ENCODE results near the gene AKAP13.
"Not testable (repeated sequence)": the region's sequence is repeated elsewhere in the genome, so short reads cannot be mapped to it uniquely, and the experiment has no call there.

Gene AKAP13

GRCh38 chr15:85412066-85412465 is 31.7 kb downstream of the AKAP13 start:
- peak; percentile 46 for DNase-seq

DNA sequence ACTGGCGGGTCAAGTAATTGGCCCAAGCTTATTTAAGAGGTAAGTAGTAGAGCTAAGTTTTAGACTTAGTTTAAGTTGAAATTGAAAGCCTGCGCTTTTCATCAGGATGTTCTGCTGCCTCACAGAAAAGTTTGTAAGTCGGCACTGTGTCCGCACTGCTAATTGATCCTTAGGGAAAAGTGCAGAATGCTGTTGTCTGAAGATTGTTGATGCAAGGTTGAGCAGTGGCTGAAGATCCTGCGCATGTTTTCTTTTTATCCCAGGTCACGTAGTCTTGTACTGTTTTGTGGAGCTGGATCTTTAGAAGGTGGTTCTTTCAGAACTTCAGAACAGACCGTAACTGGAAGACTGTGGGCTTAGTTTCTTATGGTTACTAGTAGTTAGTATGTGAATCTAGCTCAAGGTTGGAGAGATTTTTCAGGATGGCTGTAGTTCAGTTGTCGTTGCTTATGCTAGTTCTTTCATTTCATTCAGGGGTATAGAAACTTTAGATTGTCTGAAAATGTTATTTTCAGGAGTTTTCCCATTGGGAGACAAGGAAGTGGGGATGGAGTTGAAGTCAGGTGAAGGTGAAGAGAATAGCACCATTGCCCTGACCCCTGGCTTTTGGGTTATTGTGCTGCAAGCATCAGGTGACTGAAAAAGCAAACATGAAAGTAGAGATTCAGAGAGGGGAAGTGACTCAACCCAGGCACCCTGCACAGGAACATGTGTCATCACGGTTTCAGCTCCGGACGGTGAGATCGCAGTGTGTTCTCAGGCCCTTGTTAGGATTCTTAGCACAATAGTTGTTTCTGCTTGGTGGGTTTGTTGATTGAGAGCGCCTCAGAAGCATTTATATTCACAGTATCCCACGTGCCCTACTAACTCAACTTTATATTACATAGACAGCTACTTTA is 32.8 kb downstream of the AKAP13 start:
- DNase-seq, result peak; percentile 91

DNA sequence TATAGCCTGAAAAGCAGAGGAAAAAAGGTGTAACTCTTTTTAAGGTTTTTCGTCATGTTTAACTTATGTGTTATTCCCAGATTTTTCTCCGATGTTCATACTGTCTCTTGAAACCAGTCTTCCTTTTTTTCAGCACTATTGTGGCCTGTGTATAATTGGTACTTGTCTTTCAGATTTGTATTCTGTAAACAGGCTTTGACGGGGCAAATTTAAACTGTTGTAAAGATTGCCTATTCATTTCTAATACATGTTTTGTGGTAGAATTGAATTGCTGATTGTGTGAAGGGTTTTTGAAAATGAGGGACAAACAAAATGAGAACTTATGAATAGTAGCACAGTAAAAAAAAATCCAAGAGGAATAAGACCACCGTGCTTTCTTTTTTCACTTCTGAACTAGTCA is 33.6 kb downstream of the AKAP13 start:
- DNase-seq, result no peak

GRCh38 chr15:85414495-85414894 is 34.1 kb downstream of the AKAP13 start:
- no peak for DNase-seq

GRCh38 chr15:85414991-85415390 is 34.6 kb downstream of the AKAP13 start:
- no peak for DNase-seq

- no peak for DNase-seq
Measured at GRCh38 chr15:85415783-85416182, 35.4 kb downstream of the AKAP13 start.

- no peak for DNase-seq
Measured at GRCh38 chr15:85417276-85417675, 36.9 kb downstream of the AKAP13 start.

GRCh38 chr15:85419161-85419560 is 38.8 kb downstream of the AKAP13 start:
- DNase-seq, result no peak

- no peak for DNase-seq
Measured at GRCh38 chr15:85421116-85421925, 40.9 kb downstream of the AKAP13 start.

DNA sequence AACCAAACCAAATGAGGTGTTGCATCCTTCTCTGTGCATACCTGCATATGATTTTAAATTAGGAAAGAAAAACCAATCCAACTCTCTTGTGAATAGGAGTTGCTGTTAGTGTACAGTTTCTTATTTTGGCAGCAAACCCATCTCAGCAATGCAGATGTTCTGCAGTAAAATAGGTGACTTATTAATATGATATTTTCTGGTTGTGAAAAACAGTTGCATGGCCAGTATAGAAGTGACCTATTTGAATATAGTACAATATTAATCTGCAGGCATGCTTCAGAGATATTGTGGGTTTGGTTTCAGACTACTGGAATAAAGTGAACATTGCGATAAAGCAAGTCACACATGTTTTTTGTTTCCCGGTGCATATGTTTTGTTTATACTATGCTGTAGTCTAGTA is 42.2 kb downstream of the AKAP13 start:
- no peak for DNase-seq

- no peak for DNase-seq
Measured at GRCh38 chr15:85423256-85423655, 42.9 kb downstream of the AKAP13 start.

DNA sequence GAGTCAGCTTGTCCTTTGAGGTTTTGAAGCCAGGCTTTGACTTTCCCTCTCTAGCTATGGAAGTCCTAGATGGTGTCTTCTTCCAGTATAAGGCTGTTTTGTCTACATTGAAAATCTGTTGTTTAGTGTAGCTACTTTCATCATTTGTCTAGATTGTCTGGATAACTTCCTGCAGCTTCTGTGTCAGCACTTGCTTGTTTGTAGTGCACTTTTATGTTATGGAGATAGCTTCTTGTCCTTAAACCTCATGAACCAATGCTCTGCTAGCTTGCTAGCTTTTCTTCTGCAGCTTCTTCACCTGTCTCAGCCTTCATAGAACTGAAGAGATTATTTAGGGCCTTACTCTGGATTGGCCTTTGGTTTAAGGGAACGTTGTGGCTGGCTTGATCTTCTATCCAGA is 43.8 kb downstream of the AKAP13 start:
- no peak for DNase-seq

- DNase-seq, result no peak
Measured at GRCh38 chr15:85426481-85426880, 46.1 kb downstream of the AKAP13 start.

DNA sequence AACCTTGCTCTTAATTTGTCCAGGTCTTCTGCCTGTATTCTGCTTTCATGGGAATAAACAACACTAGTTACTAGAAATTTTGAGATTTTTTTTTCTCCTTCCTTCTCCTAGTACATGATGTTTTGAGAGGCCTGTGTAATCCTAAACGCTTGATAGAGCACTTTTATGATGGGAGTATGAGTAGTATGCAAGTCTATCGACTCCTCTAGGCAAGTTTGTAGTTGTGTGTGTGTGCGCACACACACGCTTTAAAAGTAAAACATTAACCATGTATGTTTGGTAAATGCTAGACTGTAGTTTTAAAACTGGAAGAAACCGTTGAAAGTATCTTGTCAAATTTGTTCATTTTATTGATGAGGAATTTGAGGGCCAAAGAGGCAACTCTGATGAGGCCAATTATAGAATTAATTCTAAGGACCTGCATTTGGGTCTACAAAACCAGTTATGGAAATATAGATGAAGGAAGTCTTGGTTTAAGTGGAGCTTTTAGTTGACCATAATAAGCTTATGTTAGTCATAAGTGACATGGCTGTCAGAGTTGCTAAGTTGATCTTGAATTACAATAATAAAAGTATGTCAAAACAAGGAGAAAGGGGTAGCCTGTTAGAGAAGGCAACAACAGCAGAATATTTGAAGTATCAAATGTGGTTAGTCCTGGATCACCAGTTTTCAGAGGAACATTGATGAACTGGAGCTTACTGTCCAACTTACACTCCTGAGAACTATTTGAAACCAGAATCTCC is 47.1 kb downstream of the AKAP13 start:
- no peak for DNase-seq

DNA sequence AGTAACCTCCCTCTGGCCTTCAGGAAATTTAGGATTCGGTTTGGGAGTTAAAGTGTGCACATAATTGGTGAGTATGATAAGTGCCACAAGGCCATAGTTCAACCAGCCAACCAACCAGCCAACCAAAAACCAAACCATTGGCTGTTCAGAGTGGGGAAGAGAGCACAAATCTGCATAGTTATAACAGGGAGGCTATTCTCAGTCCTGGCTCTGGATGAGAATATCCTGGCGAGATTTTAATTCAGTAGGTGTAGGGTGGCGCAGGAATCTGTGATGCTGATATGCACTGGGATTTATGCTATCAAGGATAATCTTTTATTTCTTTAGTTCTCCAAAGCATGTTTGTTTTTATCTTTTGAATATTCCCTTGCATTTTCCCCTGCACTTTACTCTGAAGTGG is 49.1 kb downstream of the AKAP13 start:
- DNase-seq, result no peak

GRCh38 chr15:85430406-85431204 is 50.2 kb downstream of the AKAP13 start:
- no peak for DNase-seq

GRCh38 chr15:85439996-85440395 is 59.6 kb downstream of the AKAP13 start:
- DNase-seq, result no peak

DNA sequence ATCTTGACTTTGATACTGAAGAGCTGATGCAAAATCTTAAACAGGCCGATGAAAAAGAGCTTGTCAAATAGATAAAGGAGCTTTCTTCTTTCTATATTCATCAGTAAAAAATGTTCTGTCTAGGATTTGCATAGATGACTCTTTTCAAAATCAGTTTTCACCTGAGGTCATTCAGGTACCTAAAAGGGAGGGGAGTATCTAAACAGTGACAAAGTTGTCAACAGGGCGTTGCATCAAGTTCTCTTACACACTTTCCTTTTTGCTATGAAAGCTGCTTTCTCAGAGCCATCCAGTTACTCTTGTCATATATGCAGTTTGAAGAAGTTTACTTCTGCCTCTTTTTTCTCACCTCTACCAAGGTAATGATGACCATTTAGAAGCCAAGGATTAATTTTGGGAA is 60.0 kb downstream of the AKAP13 start:
- no peak for DNase-seq

DNA sequence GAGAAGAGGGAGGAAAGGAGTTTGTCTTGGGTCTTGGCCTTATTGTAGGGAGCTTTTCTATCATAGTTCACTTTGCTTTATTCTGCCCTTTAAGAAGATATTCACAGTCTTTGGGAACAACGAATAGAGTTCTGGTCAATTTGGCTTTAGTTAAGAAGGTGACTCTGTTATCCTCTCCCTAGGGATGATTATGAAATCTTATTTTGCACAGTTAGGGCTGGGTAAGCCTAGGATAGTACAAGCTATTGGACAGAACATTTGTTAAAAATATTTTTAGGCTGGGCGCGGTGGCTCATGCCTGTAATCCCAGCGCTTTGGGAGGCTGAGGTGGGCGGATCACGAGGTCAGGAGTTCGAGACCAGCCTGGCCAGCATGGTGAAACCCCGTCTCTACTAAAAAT is 61.5 kb downstream of the AKAP13 start:
- not testable (repeated sequence) for DNase-seq

DNA sequence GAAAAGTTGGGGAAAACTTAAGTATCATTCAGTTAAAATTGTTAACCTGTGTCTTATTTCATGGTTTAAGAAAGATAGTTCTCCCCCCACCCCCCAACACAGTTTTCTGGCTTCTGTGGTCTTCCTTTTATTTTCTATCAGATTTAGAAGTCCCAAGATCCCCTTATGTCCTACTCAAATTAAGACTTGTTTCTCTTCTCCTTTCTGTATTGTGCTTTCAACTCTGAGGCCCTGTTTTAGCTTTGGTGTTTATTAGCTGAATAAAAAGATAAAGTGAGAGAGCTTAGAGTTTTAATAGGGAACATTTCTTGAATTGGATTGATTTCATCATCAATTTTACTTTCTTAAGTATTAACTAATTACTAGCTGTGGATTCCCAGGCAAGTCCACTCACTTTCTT is 62.6 kb downstream of the AKAP13 start:
- no peak for DNase-seq

GRCh38 chr15:85443593-85444087 is 63.2 kb downstream of the AKAP13 start:
- peak; percentile 34 for DNase-seq

GRCh38 chr15:85444122-85444745 is 63.8 kb downstream of the AKAP13 start:
- DNase-seq, result no peak

Data from EL (cell line).